IMR-90 (cell line): Measurements from ENCODE around the gene PSMA8. TPM values are rescaled to one million over a fixed set of nuclear protein-coding genes. Genes with fewer than 3 reads are reported as not detected.

ENCODE experiments used
- ATAC-seq: fragments of 200-7000 bp; cut with Tn5 transposase; 2 replicates; pipeline ENCODE4 v1.9.1; 2020; ENCODE audit warnings: low read depth, mild to moderate bottlenecking, moderate library complexity
- BruUV-seq: library from RNA; stranded (reverse); fragments of 400-500 nt; replicated peaks from 2 replicates; lab custom pipeline; 2021; lab: Mats Ljungman, UMichigan
- CTCF ChIA-PET: fragments of 300-600 bp; formaldehyde crosslinking; extraction: SDS; loops from one replicate; lab custom pipeline; 2021; ENCODE audit warnings: antibody characterized with exemption; lab: Yijun Ruan, JAX
- POLR2A ChIA-PET: fragments of 300-600 bp; sonication (Branson Sonifier 250); formaldehyde crosslinking; loops from one replicate; lab custom pipeline; 2022; ENCODE audit warnings: antibody characterized with exemption; ENCODE audit not compliant: unreplicated experiment; lab: Charles Lee
- DNase-seq: peaks from one replicate; pipeline ENCODE4 v3.0.0; 2013
- H2AFZ ChIP-seq: replicated peaks from 2 replicates; pipeline ENCODE3; 2013; ENCODE audit warnings: low read length, mild to moderate bottlenecking; ENCODE audit not compliant: poor library complexity
- H2AK5ac ChIP-seq: 2 replicates; pipeline ENCODE4 v1.6.1; 2013; ENCODE audit warnings: low read depth, low read length, inconsistent platforms
- H2AK9ac ChIP-seq: replicated peaks from 2 replicates; pipeline ENCODE3; 2013; ENCODE audit warnings: mild to moderate bottlenecking, low read depth, low read length, moderate library complexity; ENCODE audit not compliant: poor library complexity
- H2BK120ac ChIP-seq: 2 replicates; pipeline ENCODE4 v1.6.1; 2013; ENCODE audit warnings: low read depth, low read length, inconsistent platforms
- H2BK15ac ChIP-seq: 3 replicates; pipeline ENCODE4 v1.6.1; 2013; ENCODE audit warnings: low read depth, low read length, inconsistent platforms
- H2BK20ac ChIP-seq: 2 replicates; pipeline ENCODE4 v1.6.1; 2013; ENCODE audit warnings: low read depth, mild to moderate bottlenecking, inconsistent platforms, low read length, moderate library complexity
- H2BK5ac ChIP-seq: 2 replicates; pipeline ENCODE4 v1.6.1; 2013; ENCODE audit warnings: mild to moderate bottlenecking, low read depth, low read length, inconsistent platforms; ENCODE audit not compliant: poor library complexity, severe bottlenecking
- H3K14ac ChIP-seq: replicated peaks from 2 replicates; pipeline ENCODE4 v1.6.1; 2013; ENCODE audit warnings: low read depth, low read length, inconsistent platforms
- H3K18ac ChIP-seq: 2 replicates; pipeline ENCODE4 v1.6.1; 2013; ENCODE audit warnings: low read depth, low read length, control low read depth
- H3K23ac ChIP-seq: 2 replicates; pipeline ENCODE4 v1.6.1; 2013; ENCODE audit warnings: low read depth, low read length, inconsistent platforms
- H3K27ac ChIP-seq: 2 replicates; pipeline ENCODE4 v1.5.1; 2013; ENCODE audit warnings: mild to moderate bottlenecking, control low read depth, low read length; ENCODE audit not compliant: insufficient read depth
- H3K27me3 ChIP-seq: 2 replicates; pipeline ENCODE4 v1.6.1; 2013; ENCODE audit warnings: low read length; ENCODE audit not compliant: control insufficient read depth, insufficient read depth
- H3K36me3 ChIP-seq: 2 replicates; pipeline ENCODE4 v1.6.1; 2013; ENCODE audit warnings: low read length, mixed read lengths; ENCODE audit not compliant: control insufficient read depth, insufficient read depth
- H3K4ac ChIP-seq: 2 replicates; pipeline ENCODE4 v1.6.1; 2013; ENCODE audit warnings: low read depth, low read length, inconsistent platforms
- H3K4me1 ChIP-seq: 2 replicates; pipeline ENCODE4 v1.6.1; 2013; ENCODE audit warnings: low read length, mixed read lengths; ENCODE audit not compliant: control insufficient read depth, insufficient read depth
- H3K4me2 ChIP-seq: 2 replicates; pipeline ENCODE4 v1.6.1; 2013; ENCODE audit warnings: low read depth, mild to moderate bottlenecking, control low read depth, low read length, moderate library complexity
- H3K4me3 ChIP-seq: 2 replicates; pipeline ENCODE4 v1.5.1; 2013; ENCODE audit warnings: low read depth, mild to moderate bottlenecking, control low read depth, low read length, moderate library complexity; ENCODE audit not compliant: insufficient read depth
- H3K56ac ChIP-seq: 2 replicates; pipeline ENCODE4 v1.6.1; 2013; ENCODE audit warnings: low read length, inconsistent platforms; ENCODE audit not compliant: insufficient read depth; ENCODE audit errors: extremely low read depth
- H3K79me1 ChIP-seq, 2 experiments: 2 replicates each; pipeline ENCODE4 v1.6.1; 2013; ENCODE audit warnings: low read length in 2 of 2, inconsistent platforms in 1 of 2, low read depth in 1 of 2
- H3K9ac ChIP-seq: 2 replicates; pipeline ENCODE4 v1.6.1; 2013; ENCODE audit warnings: low read depth, low read length, control low read depth
- H3K9me1 ChIP-seq: 2 replicates; pipeline ENCODE4 v1.6.1; 2013; ENCODE audit warnings: low read length, inconsistent platforms; ENCODE audit not compliant: insufficient read depth
- H3K9me3 ChIP-seq: 2 replicates; pipeline ENCODE4 v1.6.1; 2013; ENCODE audit warnings: low read length; ENCODE audit not compliant: control insufficient read depth, insufficient read depth
- H4K20me1 ChIP-seq: 2 replicates; pipeline ENCODE4 v1.6.1; 2013; ENCODE audit warnings: low read length, inconsistent platforms; ENCODE audit not compliant: insufficient read depth
- H4K5ac ChIP-seq: 2 replicates; pipeline ENCODE4 v1.6.1; 2013; ENCODE audit warnings: mild to moderate bottlenecking, low read depth, low read length, control low read depth
- H4K8ac ChIP-seq, 2 experiments: 2 replicates each; pipeline ENCODE4 v1.6.1; 2013; ENCODE audit warnings: low read depth in 2 of 2, low read length in 2 of 2, control low read depth in 1 of 2, inconsistent platforms in 1 of 2
- H4K91ac ChIP-seq: 2 replicates; pipeline ENCODE4 v1.6.1; 2013; ENCODE audit warnings: low read depth, low read length, inconsistent platforms; ENCODE audit not compliant: insufficient read depth
- BHLHE40 ChIP-seq: fragments of 150-350 bp; IDR thresholded peaks from 2 replicates; pipeline ENCODE4 v1.6.1; 2016; ENCODE audit warnings: mild to moderate bottlenecking, low read depth, low read length
- CEBPB ChIP-seq: IDR thresholded peaks from 2 replicates; pipeline ENCODE4 v1.6.1; 2012; ENCODE audit warnings: low read depth, low read length, improper control_type of control experiment
- ELK1 ChIP-seq: fragments of 150-350 bp; IDR thresholded peaks from 2 replicates; pipeline ENCODE4 v1.6.1; 2016; ENCODE audit warnings: low read depth, mild to moderate bottlenecking, low read length, moderate library complexity, borderline replicate concordance
- FOS ChIP-seq: fragments of 150-350 bp; IDR thresholded peaks from 2 replicates; pipeline ENCODE4 v1.6.1; 2016; ENCODE audit warnings: low read depth, low read length
- MAFK ChIP-seq: IDR thresholded peaks from 2 replicates; pipeline ENCODE4 v1.6.1; 2012; ENCODE audit warnings: low read depth, low read length, improper control_type of control experiment
- MAZ ChIP-seq: IDR thresholded peaks from 2 replicates; pipeline ENCODE4 v1.6.1; 2012; ENCODE audit warnings: low read depth, mild to moderate bottlenecking, low read length, improper control_type of control experiment, moderate library complexity, borderline replicate concordance
- MXI1 ChIP-seq: IDR thresholded peaks from 2 replicates; pipeline ENCODE4 v1.6.1; 2012; ENCODE audit warnings: low read depth, mild to moderate bottlenecking, low read length, moderate library complexity, borderline replicate concordance
- NFE2L2 ChIP-seq: fragments of 150-350 bp; IDR thresholded peaks from 2 replicates; pipeline ENCODE4 v1.6.1; 2016; ENCODE audit warnings: low read depth, mild to moderate bottlenecking, low read length
- POLR2A ChIP-seq: IDR thresholded peaks from 2 replicates; pipeline ENCODE4 v1.6.1; 2012; ENCODE audit warnings: mild to moderate bottlenecking, low read depth, low read length
- RAD21 ChIP-seq: IDR thresholded peaks from 2 replicates; pipeline ENCODE4 v1.6.1; 2012; ENCODE audit warnings: low read length, improper control_type of control experiment
- RCOR1 ChIP-seq: IDR thresholded peaks from 2 replicates; pipeline ENCODE4 v1.6.1; 2012; ENCODE audit warnings: mild to moderate bottlenecking, low read length, improper control_type of control experiment; ENCODE audit not compliant: insufficient replicate concordance
- RFX5 ChIP-seq: IDR thresholded peaks from 2 replicates; pipeline ENCODE4 v1.8.0; 2012; ENCODE audit warnings: low read depth, mild to moderate bottlenecking, low read length, moderate library complexity
- SMC3 ChIP-seq: fragments of 150-350 bp; IDR thresholded peaks from 2 replicates; pipeline ENCODE4 v1.6.1; 2016; ENCODE audit warnings: low read depth, mild to moderate bottlenecking, antibody characterized with exemption, low read length, moderate library complexity
- WGBS, 2 experiments: methylation state at CpG; one replicate each; pipeline versions ENCODE4 v1.1.5 to v1.1.7; 2013; ENCODE audit warnings: missing lambda C conversion rate in 2 of 2; ENCODE audit not compliant: insufficient read length in 1 of 2; ENCODE audit errors: extremely low coverage in 2 of 2; 5-methylcytosine and 5-hydroxymethylcytosine counted together
- dilution Hi-C: fragments of 300-500 bp; cut with HindIII; formaldehyde crosslinking; loops from one replicate; pipeline ENCODE4 v1.14.3; 2018; ENCODE audit warnings: low sequenced_read_pairs; ENCODE audit not compliant: unreplicated experiment
- in situ Hi-C: fragments of 300-500 bp; cut with MboI; formaldehyde crosslinking; loops from 3 replicates; pipeline ENCODE4 v1.14.3; 2019; ENCODE audit warnings: low sequenced_read_pairs, inconsistent platforms, mixed read lengths
- intact Hi-C: fragments of 100-400 bp; cut with micrococcal nuclease; formaldehyde crosslinking; loops from 2 replicates; pipeline ENCODE4 v1.10.0; 2022
- polyA plus RNA-seq, 3 experiments: library from polyadenylated mRNA; depleted of rRNA; stranded (reverse); fragments of >200 nt; gene quantifications; 2 replicates each; pipeline ENCODE4 v1.2.3, GENCODE V29; 2012; ENCODE audit warnings: low replicate concordance in 1 of 3
- total RNA-seq: library from RNA; depleted of rRNA; stranded (reverse); fragments of >200 nt; gene quantifications from 2 replicates; pipeline ENCODE4 v1.2.3, GENCODE V29; 2012
- TF ChIP-seq, protein P1 (sequence below): fragments of 150-350 bp; IDR thresholded peaks from 2 replicates; pipeline ENCODE4 v1.6.1; 2017; ENCODE audit warnings: mild to moderate bottlenecking, antibody characterized with exemption, low read length, low read depth
- TF ChIP-seq, protein P2 (sequence below): conservative IDR thresholded peaks from 2 replicates; pipeline ENCODE4 v1.5.1; 2012; ENCODE audit warnings: mild to moderate bottlenecking, low read depth, low read length, improper control_type of control experiment

PSMA8 gene
- total and polyA plus RNA-seq, 2 of the 4 experiments (the other 2 are of a cell fraction): not detected

DNA sequence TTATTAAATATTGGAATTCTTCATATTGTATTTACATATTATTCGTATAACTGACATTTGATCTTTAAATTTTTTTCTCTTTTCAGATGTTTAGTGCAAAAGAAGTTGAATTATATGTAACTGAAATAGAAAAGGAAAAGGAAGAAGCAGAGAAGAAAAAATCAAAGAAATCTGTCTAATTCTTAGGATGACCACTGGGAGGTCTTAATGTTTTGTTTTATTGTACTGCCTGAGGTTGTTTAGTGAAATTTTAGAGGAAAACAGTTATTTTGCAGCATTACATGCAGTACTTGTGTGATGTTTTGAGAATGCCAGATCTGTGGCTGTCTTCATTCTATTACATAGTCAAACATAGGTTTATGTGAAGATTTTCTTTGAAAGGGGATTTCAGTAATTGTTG lies 58.6 kb downstream of the PSMA8 start:
- intact Hi-C loops (no loop called here), in situ Hi-C loops (no loop called here), dilution Hi-C loops (no loop called here)
- Histone ChIP-seq H3K14ac (no peak overlapping the region), H4K91ac (no peak overlapping the region), H4K20me1 (no peaks in the 10 kb centered on the region), H3K18ac (no peak overlapping the region), H2BK15ac (no peak overlapping the region), H4K8ac (no peak overlapping the region), H2AK9ac (no peak overlapping the region), H3K4me3 (no peak overlapping the region), H3K79me1 (no peaks in the 10 kb centered on the region), H2BK5ac (no peak overlapping the region), H3K23ac (no peak overlapping the region), H3K27ac (no peak overlapping the region), H2AK5ac (no peak overlapping the region), H3K4ac (no peak overlapping the region), H3K4me2 (no peak overlapping the region), H2AFZ (no peak overlapping the region), H3K36me3 (no peaks in the 10 kb centered on the region), H4K5ac (no peak overlapping the region), H3K9ac (no peak overlapping the region), H3K27me3 (no peaks in the 10 kb centered on the region), H3K9me3 (no peaks in the 10 kb centered on the region), H3K4me1 (no peaks in the 10 kb centered on the region), H2BK20ac (no peak overlapping the region), H3K56ac (no peak overlapping the region), H3K9me1 (no peaks in the 10 kb centered on the region), H2BK120ac (no peak overlapping the region)
- ATAC-seq (no peak), DNase-seq (no peak)
- no CpG with 5 or more reads among the region's 1 CpG for WGBS, 2 experiments
- CTCF ChIA-PET: no interaction called here
- POLR2A ChIA-PET: no interaction called here
- no TSS peak for BruUV-seq
- TF ChIP-seq POLR2A (no peak), SMC3 (no peak), NFE2L2 (no peak), BHLHE40 (no peak), RFX5 (no peak), RAD21 (no peak), MAZ (no peak), CEBPB (no peak), MAFK (no peak), FOS (no peak), MXI1 (no peak), ELK1 (no peak), RCOR1 (no peak)
- TF ChIP-seq, protein P1, sequence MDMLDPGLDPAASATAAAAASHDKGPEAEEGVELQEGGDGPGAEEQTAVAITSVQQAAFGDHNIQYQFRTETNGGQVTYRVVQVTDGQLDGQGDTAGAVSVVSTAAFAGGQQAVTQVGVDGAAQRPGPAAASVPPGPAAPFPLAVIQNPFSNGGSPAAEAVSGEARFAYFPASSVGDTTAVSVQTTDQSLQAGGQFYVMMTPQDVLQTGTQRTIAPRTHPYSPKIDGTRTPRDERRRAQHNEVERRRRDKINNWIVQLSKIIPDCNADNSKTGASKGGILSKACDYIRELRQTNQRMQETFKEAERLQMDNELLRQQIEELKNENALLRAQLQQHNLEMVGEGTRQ: no peak
- TF ChIP-seq, protein P2, sequence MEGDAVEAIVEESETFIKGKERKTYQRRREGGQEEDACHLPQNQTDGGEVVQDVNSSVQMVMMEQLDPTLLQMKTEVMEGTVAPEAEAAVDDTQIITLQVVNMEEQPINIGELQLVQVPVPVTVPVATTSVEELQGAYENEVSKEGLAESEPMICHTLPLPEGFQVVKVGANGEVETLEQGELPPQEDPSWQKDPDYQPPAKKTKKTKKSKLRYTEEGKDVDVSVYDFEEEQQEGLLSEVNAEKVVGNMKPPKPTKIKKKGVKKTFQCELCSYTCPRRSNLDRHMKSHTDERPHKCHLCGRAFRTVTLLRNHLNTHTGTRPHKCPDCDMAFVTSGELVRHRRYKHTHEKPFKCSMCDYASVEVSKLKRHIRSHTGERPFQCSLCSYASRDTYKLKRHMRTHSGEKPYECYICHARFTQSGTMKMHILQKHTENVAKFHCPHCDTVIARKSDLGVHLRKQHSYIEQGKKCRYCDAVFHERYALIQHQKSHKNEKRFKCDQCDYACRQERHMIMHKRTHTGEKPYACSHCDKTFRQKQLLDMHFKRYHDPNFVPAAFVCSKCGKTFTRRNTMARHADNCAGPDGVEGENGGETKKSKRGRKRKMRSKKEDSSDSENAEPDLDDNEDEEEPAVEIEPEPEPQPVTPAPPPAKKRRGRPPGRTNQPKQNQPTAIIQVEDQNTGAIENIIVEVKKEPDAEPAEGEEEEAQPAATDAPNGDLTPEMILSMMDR: no peak
